Ovary (tissue), 9 donors: ENCODE measurements around the gene LTC4S. TPM values are rescaled to one million over a fixed set of nuclear protein-coding genes. Genes with fewer than 3 reads are reported as not detected.

Experiments used
- DNase-seq, 5 donors: peaks; one replicate each; pipeline ENCODE4 v3.0.0-alpha.2; 2019 to 2020
- H3K27ac ChIP-seq, 2 donors: fragments of 200-600 bp; one replicate each; pipeline versions ENCODE4 v1.5.1 to v1.8.0; 2019 to 2022
- H3K27me3 ChIP-seq: fragments of 200-600 bp; one replicate; pipeline ENCODE4 v1.8.0; 2022
- H3K36me3 ChIP-seq: fragments of 200-600 bp; sonication (generic); one replicate; pipeline ENCODE4 v1.5.1; 2019
- H3K4me1 ChIP-seq: one replicate; pipeline ENCODE4 v1.8.1; 2013; ENCODE audit warnings: mild to moderate bottlenecking, moderate library complexity; ENCODE audit not compliant: insufficient read depth
- H3K4me3 ChIP-seq: fragments of 200-600 bp; sonication (generic); one replicate; pipeline ENCODE4 v1.5.1; 2017
- H3K9me3 ChIP-seq, 2 donors: fragments of 200-600 bp in 1 of 2; sonication (generic) in 1 of 2; one replicate each; pipeline versions ENCODE4 v1.5.1 to v1.8.1; 2013 to 2019; ENCODE audit warnings: mild to moderate bottlenecking in 1 of 2, moderate library complexity in 1 of 2
- CTCF ChIP-seq, 3 donors: fragments of 450-650 bp in 2 of 3; fragments of 200-600 bp in 1 of 3; IDR thresholded peaks; one replicate each; pipeline versions ENCODE4 v1.5.1 to v1.8.0; 2016 to 2022; ENCODE audit warnings: antibody characterized with exemption in 3 of 3, mild to moderate bottlenecking in 1 of 3
- EP300 ChIP-seq: sonication (generic); formaldehyde crosslinking; IDR thresholded peaks from one replicate; pipeline ENCODE4 v1.6.1; 2017; ENCODE audit warnings: antibody characterized with exemption
- POLR2A ChIP-seq: fragments of 450-650 bp; IDR thresholded peaks from one replicate; pipeline ENCODE4 v1.6.1; 2017; ENCODE audit warnings: antibody characterized with exemption, mild to moderate bottlenecking, moderate library complexity
- WGBS, 3 donors: extraction: QIAGEN DNeasy Blood & Tissue Kit in 1 of 3; methylation state at CpG; one replicate each; pipeline versions ENCODE4 v1.1.5 to v1.1.7; 2013 to 2017; 5-methylcytosine and 5-hydroxymethylcytosine counted together
- intact Hi-C, 4 donors: fragments of 100-400 bp; cut with DNase I; formaldehyde crosslinking; loops; one replicate each; pipeline versions ENCODE4 v1.11.0 to v1.15.1; 2022 to 2023
- polyA plus RNA-seq, 2 donors: library from polyadenylated mRNA; stranded (reverse); fragments of 200-250 nt in 1 of 2; fragments of 350-450 nt in 1 of 2; fragmentation: Illumina TruSeq in 1 of 2; extraction: RNeasy Lipid Tissue Mini Kit (QIAGEN cat#74804) in 1 of 2; gene quantifications; one replicate each; pipeline ENCODE4 v1.2.3, GENCODE V29; 2013 to 2014
- total RNA-seq, 7 donors: library from RNA; depleted of rRNA in 2 of 7; stranded (reverse); fragments of >200 nt in 2 of 7; fragmentation: NEBNext Ultra II Directional in 3 of 7; extraction: Animal tissue kit (Norgen Biotek cat#: 25700) in 3 of 7; gene quantifications; one replicate each; pipeline versions ENCODE4 v1.1.0 to v1.2.4, GENCODE V29; 2016 to 2023
- donor health status: DM: no; HTN: no; CAD: no; lungs with moderate emphysema.
- donor health status: DM: no; HTN: no; CAD: no.
- donor health status: Bipolar disorder and iron deficiency.
- donor health status: DM: yes; HTN: yes; CAD: no.
- donor health status: DM: no; HTN: no; CAD: no.
- donor health status: DM: yes; HTN: yes; CAD: no.

The LTC4S gene
- total and polyA plus RNA-seq, 9 donors, result 7.5 to 43.5 (median 16.9) TPM; not detected in 1

- DNase-seq, result no peak
- H3K4me1 ChIP-seq, result no peaks in the 10 kb centered on the region
- H3K27me3 ChIP-seq, result no peaks in the 10 kb centered on the region
- H3K9me3 ChIP-seq, result no peaks in the 10 kb centered on the region
- TF ChIP-seq EP300 (no peak), CTCF (IDR thresholded peaks at IDR 0.05) (no peak), POLR2A (no peak)
- 75 to 82% (median 79%) methylated on average over 7 of the region's 7 CpGs for WGBS, 3 donors
- H3K36me3 ChIP-seq, result no peaks in the 10 kb centered on the region
- no peak overlapping the region for H3K4me3 ChIP-seq
- intact Hi-C loops, result no loop called here
- H3K27ac ChIP-seq, result no peak overlapping the region
Observed at GRCh38 chr5:179780362-179780761, 13.4 kb upstream of the LTC4S start.

GRCh38 chr5:179781846-179782245 is 11.9 kb upstream of the LTC4S start:
- intact Hi-C loops, result no loop called here
- Histone ChIP-seq H3K4me3 (no peak overlapping the region), H3K4me1 (no peaks in the 10 kb centered on the region), H3K27ac (no peak overlapping the region), H3K36me3 (no peaks in the 10 kb centered on the region), H3K9me3 (no peaks in the 10 kb centered on the region), H3K27me3 (no peaks in the 10 kb centered on the region)
- WGBS, 3 donors, result 92 to 98% (median 97%) methylated on average over 4 of the region's 4 CpGs
- no peak for TF ChIP-seq CTCF (IDR thresholded peaks at IDR 0.05)
- no peak for TF ChIP-seq EP300
- TF ChIP-seq POLR2A, result no peak
- no peak for DNase-seq

GRCh38 chr5:179783128-179783527 is 10.7 kb upstream of the LTC4S start:
- no peak for TF ChIP-seq POLR2A
- no peak for TF ChIP-seq CTCF (IDR thresholded peaks at IDR 0.05)
- no peak for TF ChIP-seq EP300
- no peaks in the 10 kb centered on the region for H3K9me3 ChIP-seq
- intact Hi-C loops, result no loop called here
- H3K27me3 ChIP-seq, result no peaks in the 10 kb centered on the region
- WGBS, 3 donors, result 92 to 96% (median 92%) methylated on average over 9 of the region's 9 CpGs
- H3K4me1 ChIP-seq, result no peaks in the 10 kb centered on the region
- H3K36me3 ChIP-seq, result no peaks in the 10 kb centered on the region
- no peak for DNase-seq
- H3K4me3 ChIP-seq, result no peak overlapping the region
- H3K27ac ChIP-seq, result no peak overlapping the region

- no peaks in the 10 kb centered on the region for H3K4me1 ChIP-seq
- intact Hi-C loops, result no loop called here
- H3K27ac ChIP-seq, result no peak overlapping the region
Observed at GRCh38 chr5:179786861-179787260, 6.9 kb upstream of the LTC4S start.

More at GRCh38 chr5:179786861-179787260, 6.9 kb upstream of the LTC4S start:
- no peak for TF ChIP-seq EP300
- no peak for TF ChIP-seq CTCF (IDR thresholded peaks at IDR 0.05)
- TF ChIP-seq POLR2A, result no peak
- 65 to 90% (median 83%) methylated on average over 12 of the region's 12 CpGs for WGBS, 3 donors
- no peak for DNase-seq
- H3K36me3 ChIP-seq, result no peaks in the 10 kb centered on the region
- no peaks in the 10 kb centered on the region for H3K9me3 ChIP-seq
- no peak overlapping the region for H3K4me3 ChIP-seq
- H3K27me3 ChIP-seq, result no peaks in the 10 kb centered on the region
